SK-N-SH treated with all-trans-retinoic acid at 6 μM for 48 hours (cell line): ENCODE measurements around the gene PDGFA.

Experiments used
- ARNTL ChIP-seq: fragments of 450-650 bp; formaldehyde crosslinking; IDR thresholded peaks from 2 replicates; pipeline ENCODE4 v1.5.0; 2020; ENCODE audit warnings: low read depth, mild to moderate bottlenecking, moderate library complexity, borderline replicate concordance
- CREB5 ChIP-seq: fragments of 250-450 bp; sonication (Bioruptor Pico); IDR thresholded peaks from 2 replicates; pipeline ENCODE4 v1.5.1; 2020; ENCODE audit warnings: low read depth, mild to moderate bottlenecking, moderate library complexity
- CSDC2 ChIP-seq: fragments of 250-450 bp; sonication (Bioruptor Pico); IDR thresholded peaks from 2 replicates; pipeline ENCODE4 v1.5.0; 2020; ENCODE audit warnings: mild to moderate bottlenecking, moderate library complexity
- CSRNP3 ChIP-seq: fragments of 250-450 bp; sonication (Bioruptor Pico); IDR thresholded peaks from 2 replicates; pipeline ENCODE4 v1.5.1; 2021; ENCODE audit warnings: mild to moderate bottlenecking, moderate library complexity
- ISL1 ChIP-seq: fragments of 250-450 bp; sonication (Bioruptor Pico); IDR thresholded peaks from 2 replicates; pipeline ENCODE4 v2.1.2; 2022; ENCODE audit warnings: mild to moderate bottlenecking, moderate library complexity
- RARB ChIP-seq: fragments of 250-450 bp; sonication (Bioruptor Pico); IDR thresholded peaks from 2 replicates; pipeline ENCODE4 v1.8.0; 2021; ENCODE audit warnings: mild to moderate bottlenecking, moderate library complexity
- SNAI2 ChIP-seq: fragments of 250-450 bp; sonication (Bioruptor Pico); IDR thresholded peaks from 2 replicates; pipeline ENCODE4 v1.5.0; 2020; ENCODE audit warnings: mild to moderate bottlenecking, moderate library complexity
- ZC3H10 ChIP-seq: fragments of 250-450 bp; sonication (Bioruptor Pico); IDR thresholded peaks from 2 replicates; pipeline ENCODE4 v1.5.1; 2021; ENCODE audit warnings: mild to moderate bottlenecking, moderate library complexity
- ZFP30 ChIP-seq: fragments of 450-650 bp; formaldehyde crosslinking; IDR thresholded peaks from 2 replicates; pipeline ENCODE4 v1.5.0; 2022; ENCODE audit warnings: mild to moderate bottlenecking, moderate library complexity

GRCh38 chr7:531777-532176 lies 12.1 kb upstream of the PDGFA start:
- TF ChIP-seq CREB5 (CRISPR knock-in tag): no peak
- TF ChIP-seq ZFP30 (CRISPR knock-in tag): no peak
- no peak for TF ChIP-seq ZC3H10 (CRISPR knock-in tag)
- TF ChIP-seq CSDC2 (CRISPR knock-in tag): no peak
- no peak for TF ChIP-seq ISL1 (CRISPR knock-in tag)
- no peak for TF ChIP-seq CSRNP3
- TF ChIP-seq SNAI2: no peak
- TF ChIP-seq RARB (CRISPR knock-in tag): no peak
- no peak for TF ChIP-seq ARNTL (CRISPR knock-in tag)
